Limb (tissue), 2 donors: ENCODE results near the gene FTSJ3.
"Not testable (repeated sequence)": the region's sequence is repeated elsewhere in the genome, so short reads cannot be mapped to it uniquely, and the experiment has no call there.

Experiments used
- DNase-seq, 2 donors: peaks; one replicate each; pipeline ENCODE4 v3.0.0-alpha.2; 2016; ENCODE audit errors: extremely low spot score in 2 of 2

FTSJ3 gene

DNA sequence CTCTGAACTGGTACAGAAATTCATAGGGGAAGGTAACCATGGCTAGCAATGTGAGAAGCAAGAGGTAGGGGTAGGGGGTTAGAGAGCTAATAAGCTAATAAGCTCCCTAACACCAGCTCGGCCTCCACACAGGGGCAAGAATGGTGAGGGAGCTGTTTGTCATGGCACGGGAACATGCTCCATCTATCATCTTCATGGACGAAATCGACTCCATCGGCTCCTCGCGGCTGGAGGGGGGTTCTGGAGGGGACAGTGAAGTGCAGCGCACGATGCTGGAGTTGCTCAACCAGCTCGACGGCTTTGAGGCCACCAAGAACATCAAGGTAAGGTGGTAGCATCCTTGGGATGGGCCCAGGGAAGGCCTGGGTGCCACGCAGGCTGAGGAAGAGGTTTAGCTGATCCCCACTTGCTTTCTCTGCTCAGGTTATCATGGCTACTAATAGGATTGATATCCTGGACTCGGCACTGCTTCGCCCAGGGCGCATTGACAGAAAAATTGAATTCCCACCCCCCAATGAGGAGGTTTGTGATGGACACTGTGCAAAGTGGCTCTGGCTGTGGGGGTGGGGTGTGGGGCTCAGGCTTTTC lies 3.5 kb upstream of the FTSJ3 start:
- DNase-seq = no peak

- DNase-seq = peak in 1 of 2 donors; percentile 14
Observed at GRCh38 chr17:63830278-63830677, 2.8 kb upstream of the FTSJ3 start.

DNA sequence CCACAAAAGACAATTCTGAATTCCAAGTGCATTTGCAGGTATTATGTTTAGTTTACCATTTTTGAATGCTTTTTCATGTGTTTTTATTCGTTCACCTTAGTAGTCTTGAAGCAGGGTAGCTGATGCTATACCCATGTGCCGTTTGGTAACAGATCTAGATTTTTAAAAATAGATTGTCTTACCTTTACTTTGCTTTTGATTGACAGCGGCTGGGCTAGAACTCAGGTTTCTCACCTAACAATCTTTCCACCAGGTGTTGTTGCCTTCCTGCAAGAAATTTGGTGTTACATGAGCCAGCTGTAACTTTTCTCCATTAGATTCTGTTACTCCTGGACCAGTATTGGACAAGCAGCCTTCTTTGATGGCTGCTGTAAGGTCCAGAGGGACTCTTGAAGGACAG lies 1.5 kb upstream of the FTSJ3 start:
- DNase-seq = no peak

GRCh38 chr17:63827801-63828221 lies 348 bp upstream of the FTSJ3 start:
- DNase-seq = no peak

DNA sequence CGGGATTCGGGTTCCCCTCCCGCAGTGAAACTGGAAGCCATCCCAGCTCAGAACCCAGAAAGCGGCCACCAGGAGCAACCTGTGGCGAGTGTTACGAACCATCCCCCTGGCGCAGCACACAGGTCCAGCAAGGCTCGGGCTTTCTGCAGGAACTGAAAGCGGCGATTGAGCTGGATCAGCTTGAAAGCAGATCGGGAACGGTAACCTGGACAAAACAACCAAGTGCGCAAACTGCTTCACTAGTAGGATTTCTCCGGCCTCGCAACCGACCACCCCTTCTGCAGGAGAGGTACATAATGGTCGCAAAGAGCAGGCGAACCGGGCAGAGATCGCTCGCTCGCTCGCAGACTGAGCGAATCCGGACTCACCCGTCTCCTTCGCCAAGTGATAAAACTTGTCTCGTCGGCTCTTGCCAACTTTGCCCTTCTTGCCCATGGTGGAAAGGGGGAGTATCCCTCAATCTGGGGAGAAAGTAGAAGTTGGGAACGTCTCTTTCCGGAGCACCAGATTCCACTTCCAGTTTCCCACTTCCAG lies 928 bp downstream of the FTSJ3 start:
- no peak for DNase-seq

- DNase-seq = no peak
Observed at GRCh38 chr17:63824362-63824761, 3.1 kb downstream of the FTSJ3 start.

GRCh38 chr17:63823659-63824331 lies 3.7 kb downstream of the FTSJ3 start:
- no peak for DNase-seq

GRCh38 chr17:63822537-63822936 lies 4.9 kb downstream of the FTSJ3 start:
- no peak for DNase-seq

GRCh38 chr17:63821804-63822203 lies 5.7 kb downstream of the FTSJ3 start:
- DNase-seq = no peak

- DNase-seq = no peak
Observed at GRCh38 chr17:63820963-63821561, 6.4 kb downstream of the FTSJ3 start.

DNA sequence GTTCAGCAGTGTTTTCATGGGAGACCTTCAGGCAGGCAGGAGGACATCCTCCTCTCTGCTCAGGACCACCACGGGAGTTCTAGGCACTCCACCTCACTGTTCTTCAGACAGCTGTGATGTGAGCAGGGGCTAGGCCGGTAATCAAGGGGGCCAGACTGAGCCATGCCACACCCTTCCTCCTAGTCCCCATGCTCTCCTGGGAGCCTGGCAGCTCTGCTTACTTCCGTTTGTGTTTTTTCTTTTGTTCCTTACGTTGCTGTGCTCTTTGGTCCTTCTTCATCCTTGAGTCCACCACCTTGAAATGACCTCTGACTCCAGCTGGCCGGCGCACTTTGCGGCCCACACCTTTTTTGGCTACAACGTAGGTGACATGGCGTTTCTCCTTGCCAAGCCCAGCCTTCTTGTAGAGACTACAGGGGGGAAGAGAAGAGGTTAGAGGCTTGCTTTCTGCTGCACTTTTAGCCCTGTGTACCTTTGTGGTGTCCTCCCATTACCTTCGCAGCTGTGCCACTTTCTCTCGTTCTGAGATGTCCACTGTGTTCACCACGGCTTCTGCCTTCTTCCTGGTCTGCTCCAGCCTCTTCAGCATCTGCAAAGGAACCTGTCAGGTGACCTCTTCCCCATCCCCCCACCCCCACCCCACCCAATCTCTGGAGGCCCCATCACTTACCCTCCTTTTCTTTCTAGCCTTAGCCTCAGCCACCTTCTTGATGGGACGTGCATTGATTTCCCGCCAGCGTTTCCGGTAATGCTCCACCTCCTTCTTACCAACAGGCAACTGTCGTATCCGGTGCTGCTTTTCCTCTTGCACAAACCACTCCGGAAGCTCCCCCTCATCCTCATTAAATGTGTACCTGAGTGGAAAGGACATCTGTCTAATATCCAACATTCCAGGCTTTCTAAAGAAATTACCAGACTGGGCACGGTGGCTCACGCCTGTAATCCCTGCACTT lies 7.6 kb downstream of the FTSJ3 start:
- DNase-seq = no peak

GRCh38 chr17:63819131-63819530 lies 8.3 kb downstream of the FTSJ3 start:
- no peak for DNase-seq

DNA sequence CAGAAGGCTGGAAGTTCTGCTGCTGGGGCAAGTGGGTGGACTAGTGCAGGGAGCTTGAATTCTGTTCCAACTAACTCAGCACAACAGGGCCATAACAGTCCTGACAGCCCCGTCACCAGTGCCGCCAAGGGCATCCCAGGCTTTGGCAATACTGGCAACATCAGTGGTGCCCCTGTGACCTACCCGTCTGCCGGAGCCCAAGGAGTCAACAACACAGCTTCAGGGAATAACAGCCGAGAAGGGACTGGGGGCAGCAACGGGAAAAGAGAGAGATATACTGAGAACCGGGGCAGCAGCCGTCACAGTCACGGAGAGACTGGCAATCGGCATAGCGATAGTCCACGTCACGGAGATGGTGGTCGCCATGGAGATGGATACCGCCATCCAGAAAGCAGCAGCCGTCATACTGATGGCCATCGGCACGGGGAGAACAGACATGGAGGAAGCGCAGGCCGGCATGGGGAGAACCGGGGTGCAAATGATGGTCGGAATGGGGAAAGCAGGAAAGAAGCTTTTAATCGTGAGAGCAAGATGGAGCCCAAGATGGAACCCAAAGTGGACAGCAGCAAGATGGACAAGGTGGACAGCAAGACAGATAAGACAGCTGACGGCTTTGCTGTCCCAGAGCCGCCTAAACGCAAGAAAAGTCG lies 9.6 kb downstream of the FTSJ3 start:
- DNase-seq = no peak

GRCh38 chr17:63816669-63817068 lies 10.8 kb downstream of the FTSJ3 start:
- DNase-seq = no peak

- DNase-seq = no peak
Observed at GRCh38 chr17:63816123-63816522, 11.3 kb downstream of the FTSJ3 start.

- DNase-seq = no peak
Observed at GRCh38 chr17:63809970-63810369, 17.5 kb downstream of the FTSJ3 start.

- no peak for DNase-seq
Observed at GRCh38 chr17:63805591-63805990, 21.9 kb downstream of the FTSJ3 start.

- DNase-seq = no peak
Observed at GRCh38 chr17:63804328-63804727, 23.1 kb downstream of the FTSJ3 start.

GRCh38 chr17:63800783-63801182 lies 26.7 kb downstream of the FTSJ3 start:
- DNase-seq = no peak

DNA sequence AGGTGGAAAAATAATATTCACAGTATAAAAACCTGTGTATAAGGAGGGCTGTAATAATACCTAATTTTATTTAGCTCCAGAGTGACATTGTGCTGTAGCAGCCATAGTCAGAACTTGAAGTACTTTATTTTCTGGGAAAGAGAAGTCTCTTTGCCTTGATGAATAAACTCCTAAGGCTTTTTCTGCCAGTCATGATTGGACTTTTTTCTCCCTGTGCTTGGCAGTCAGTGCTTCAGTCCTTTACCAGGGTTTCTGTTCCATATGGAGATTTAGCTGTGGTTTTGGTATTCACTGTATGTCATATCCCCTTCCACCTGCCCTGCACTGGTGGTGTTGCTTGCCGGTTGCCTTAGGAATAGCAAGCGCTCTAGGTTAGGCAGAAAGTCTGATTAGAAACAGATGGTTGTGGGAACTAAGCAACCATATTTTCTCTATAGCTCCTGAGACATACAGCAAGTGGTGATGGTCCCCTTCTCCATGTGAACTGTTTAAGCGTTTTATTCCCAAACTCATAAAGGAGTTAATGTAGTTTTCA lies 28.8 kb downstream of the FTSJ3 start:
- no peak for DNase-seq

GRCh38 chr17:63796375-63796774 lies 31.1 kb downstream of the FTSJ3 start:
- DNase-seq = not testable (repeated sequence)
